ENCODE results near the gene PLXDC1.
"Not testable (repeated sequence)": the region's sequence is repeated elsewhere in the genome, so short reads cannot be mapped to it uniquely, and the experiment has no call there.

The PLXDC1 gene

GRCh38 chr17:39062846-39063680, 88.4 kb downstream of the PLXDC1 start:
- DNase-seq (ENCODE audit: low read depth): no peak
- no peak overlapping the region for H3K4me3 ChIP-seq (ENCODE audit: low read depth, low read length)
- no peak for TF ChIP-seq CTCF (IDR thresholded peaks at IDR 0.05; ENCODE audit: control insufficient read depth, extremely low read depth, insufficient read depth)

DNA sequence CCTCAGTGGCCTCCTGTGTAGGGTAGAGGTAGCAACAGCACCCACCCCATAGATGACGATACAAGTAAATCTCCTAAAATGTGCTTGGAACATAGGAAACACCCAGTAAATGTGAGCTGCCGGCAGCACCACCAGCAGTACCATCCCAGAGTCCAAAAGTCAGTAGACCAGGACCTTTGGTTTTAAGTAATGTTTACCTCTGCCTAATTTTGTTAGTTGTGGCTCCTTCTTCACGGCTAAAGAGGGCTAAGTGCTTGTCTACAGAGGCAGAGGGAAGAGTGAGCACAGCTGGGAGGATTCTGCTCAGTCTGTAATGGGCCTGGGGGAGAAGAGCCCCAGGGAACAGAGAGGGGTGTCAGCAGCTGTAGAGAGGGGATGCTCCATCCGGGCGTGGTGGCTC, 92.9 kb downstream of the PLXDC1 start:
- H3K4me3 ChIP-seq (ENCODE audit: low read depth, low read length): no peak overlapping the region
- no peak for TF ChIP-seq CTCF (IDR thresholded peaks at IDR 0.05; ENCODE audit: control insufficient read depth, extremely low read depth, insufficient read depth)
- no peak for DNase-seq (ENCODE audit: low read depth)

DNA sequence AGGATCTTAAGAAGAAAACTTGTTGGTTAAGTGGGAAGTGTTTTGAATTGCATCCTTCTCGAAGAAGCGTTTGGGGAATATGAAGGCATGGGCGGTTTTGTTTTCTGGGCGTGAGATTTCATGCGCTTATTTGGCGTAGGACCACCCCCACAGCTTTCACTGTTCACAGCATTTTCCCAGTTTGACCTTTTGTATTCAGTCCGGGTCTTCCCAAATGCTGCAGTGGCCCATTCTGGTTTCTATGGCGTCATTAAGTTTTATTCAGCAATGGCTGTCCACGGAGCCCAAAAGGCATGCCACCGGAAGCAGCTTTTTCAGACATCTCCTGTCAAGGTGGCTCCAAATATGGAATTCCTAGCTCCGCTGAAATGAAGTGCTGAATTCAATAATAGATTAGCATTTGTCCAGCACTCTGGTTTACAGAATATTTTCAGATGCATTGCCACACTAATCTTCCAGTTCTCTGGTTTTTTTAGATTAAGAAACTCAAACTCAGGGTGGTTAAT, 93.7 kb downstream of the PLXDC1 start:
- DNase-seq (ENCODE audit: low read depth): no peak
- H3K4me3 ChIP-seq (ENCODE audit: low read depth, low read length): peak overlapping the region; percentile 81
- TF ChIP-seq CTCF (IDR thresholded peaks at IDR 0.05; ENCODE audit: control insufficient read depth, extremely low read depth, insufficient read depth): no peak

DNA sequence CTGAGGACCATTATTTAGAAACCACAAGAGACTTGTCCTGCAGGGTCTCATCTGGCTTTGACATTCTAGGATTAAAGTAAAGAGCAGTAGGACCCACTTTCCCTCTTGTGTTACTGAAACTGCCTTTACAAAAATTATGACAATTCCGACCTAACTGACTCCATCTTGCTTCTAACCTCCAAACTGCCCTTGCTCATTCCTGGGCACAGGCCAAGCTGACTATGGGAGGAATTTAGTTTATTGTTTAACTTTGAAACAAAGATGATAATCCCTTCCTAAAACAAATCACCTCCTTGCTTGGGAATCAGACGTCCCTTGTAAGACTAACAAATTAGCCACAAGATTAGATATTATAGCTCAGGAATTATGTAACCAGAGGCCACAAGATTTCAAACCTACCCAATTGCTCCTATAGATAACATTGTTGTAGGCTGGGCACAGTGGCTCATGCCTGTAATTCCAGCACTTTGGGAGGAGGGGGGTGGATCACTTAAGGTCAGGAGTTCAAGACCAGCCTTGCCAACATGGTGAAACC, 97.3 kb downstream of the PLXDC1 start:
- H3K4me3 ChIP-seq (ENCODE audit: low read depth, low read length): no peak overlapping the region
- no peak for DNase-seq (ENCODE audit: low read depth)
- no peak for TF ChIP-seq CTCF (IDR thresholded peaks at IDR 0.05; ENCODE audit: control insufficient read depth, extremely low read depth, insufficient read depth)

DNA sequence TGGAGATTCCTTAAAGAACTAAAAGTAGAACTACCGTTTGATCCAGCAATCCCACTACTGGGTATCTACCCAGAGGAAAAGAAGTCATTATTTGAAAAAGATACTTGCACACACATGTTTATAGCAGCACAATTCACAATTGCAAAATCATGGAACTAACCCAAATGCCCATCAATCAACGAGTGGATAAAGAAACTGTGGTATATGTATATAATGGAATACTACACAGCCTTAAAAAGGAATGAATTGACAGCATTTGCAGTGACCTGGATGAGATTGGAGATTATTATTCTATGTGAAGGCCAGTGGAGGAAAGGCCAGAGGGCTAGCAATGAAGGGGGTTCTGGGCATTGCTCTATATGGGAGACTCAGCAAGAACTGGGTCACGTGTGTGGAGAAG, 99.0 kb downstream of the PLXDC1 start:
- H3K4me3 ChIP-seq (ENCODE audit: low read depth, low read length); DNase-seq (ENCODE audit: low read depth): not testable (repeated sequence)

GRCh38 chr17:39051001-39051585, 100.3 kb downstream of the PLXDC1 start:
- DNase-seq (ENCODE audit: low read depth): no peak
- TF ChIP-seq CTCF (IDR thresholded peaks at IDR 0.05; ENCODE audit: control insufficient read depth, extremely low read depth, insufficient read depth): no peak
- H3K4me3 ChIP-seq (ENCODE audit: low read depth, low read length): no peak overlapping the region

GRCh38 chr17:39045948-39046679, 105.3 kb downstream of the PLXDC1 start:
- DNase-seq (ENCODE audit: low read depth): no peak
- H3K4me3 ChIP-seq (ENCODE audit: low read depth, low read length): no peak overlapping the region

More at GRCh38 chr17:39045948-39046679, 105.3 kb downstream of the PLXDC1 start:
- TF ChIP-seq CTCF (IDR thresholded peaks at IDR 0.05; ENCODE audit: control insufficient read depth, extremely low read depth, insufficient read depth): no peak

All from LNCaP clone FGC (cell line).